Activated naive CD4-positive, alpha-beta T cell treated with anti-CD3 and anti-CD28 coated beads, Interleukin-2, amount 10 ng/mL, durations not matched to agents 7 days and 5 days (primary cell): ENCODE data around the gene ENTHD1.

Source experiments
- CTCF ChIA-PET: fragments of 350-600 bp; sonication (Branson Sonifier 250); formaldehyde crosslinking; loops from one replicate; lab custom pipeline; 2021; ENCODE audit warnings: antibody characterized with exemption; lab: Charles Lee
- DNase-seq: peaks from one replicate; pipeline ENCODE4 v3.0.0-alpha.2; 2020
- H3K27ac Mint-ChIP-seq: one replicate; pipeline ENCODE4 v1.8.0; 2021; ENCODE audit warnings: mild to moderate bottlenecking, moderate library complexity, mixed read lengths
- H3K27me3 Mint-ChIP-seq: one replicate; pipeline ENCODE4 v1.8.0; 2021; ENCODE audit warnings: mild to moderate bottlenecking, mixed read lengths
- H3K36me3 Mint-ChIP-seq: one replicate; pipeline ENCODE4 v1.8.0; 2021; ENCODE audit warnings: mixed read lengths
- H3K4me1 Mint-ChIP-seq: one replicate; pipeline ENCODE4 v1.8.0; 2021; ENCODE audit warnings: mixed read lengths
- H3K4me3 Mint-ChIP-seq: one replicate; pipeline ENCODE4 v1.8.0; 2021; ENCODE audit warnings: mild to moderate bottlenecking, moderate library complexity, mixed read lengths
- H3K9me3 Mint-ChIP-seq: one replicate; pipeline ENCODE4 v1.8.0; 2021; ENCODE audit warnings: mixed read lengths

Gene ENTHD1

DNA sequence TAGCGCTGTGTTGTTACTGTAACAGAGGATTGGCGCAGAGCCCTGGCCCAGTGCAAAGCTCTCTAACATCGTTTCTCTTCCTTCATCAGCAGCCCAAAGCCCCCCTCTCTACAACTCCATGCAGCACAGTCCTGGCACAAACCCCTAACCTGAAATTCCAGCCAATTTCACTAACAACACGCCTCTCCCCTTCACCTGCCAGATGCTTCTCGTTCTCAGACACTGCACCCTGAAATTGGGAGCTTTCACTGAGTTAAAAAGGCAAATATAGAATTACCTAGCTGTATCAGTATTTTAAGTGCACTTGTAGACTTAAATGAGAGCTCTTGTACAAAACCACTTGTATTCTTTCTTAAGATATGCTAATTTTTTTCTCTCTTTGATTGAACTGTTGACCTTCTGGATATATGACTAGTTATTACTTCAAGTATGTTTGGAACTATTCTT, 23.7 kb upstream of the ENTHD1 start:
- Mint-ChIP-seq H3K27me3 (no peaks in the 10 kb centered on the region), H3K27ac (peak overlapping the region; percentile 87), H3K4me3 (peak overlapping the region; percentile 64), H3K9me3 (no peaks in the 10 kb centered on the region), H3K36me3 (peaks cover 53% of the 10 kb centered on the region), H3K4me1 (peaks cover 93% of the 10 kb centered on the region)
- CTCF ChIA-PET = interaction anchor here (0.8 to 3.3 kb wide), 5 partner anchors 9 to 26 kb away, joined by 3 to 10 read pairs (median 7); no protein-coding TSS in a partner anchor
- no peak for DNase-seq

DNA sequence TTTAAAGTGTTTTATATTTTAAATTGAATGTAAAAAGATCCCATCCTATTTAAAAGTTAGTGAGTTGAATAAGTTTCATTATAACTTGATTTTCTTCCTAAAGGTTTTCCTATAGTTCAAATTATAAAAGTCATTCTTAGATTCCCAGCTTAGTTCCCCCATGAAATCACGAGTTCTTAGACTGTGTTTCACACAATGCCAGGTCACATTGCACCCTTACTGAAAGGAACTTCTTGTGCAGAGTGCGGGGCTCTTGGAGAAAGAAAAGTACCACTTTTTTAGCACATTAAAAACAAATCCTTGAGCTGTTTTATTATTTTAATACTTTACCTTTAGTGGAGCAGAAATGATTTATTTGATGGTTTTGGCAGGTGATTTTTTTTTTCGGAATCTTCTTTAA, 22.9 kb upstream of the ENTHD1 start:
- Mint-ChIP-seq H3K36me3 (peaks cover 52% of the 10 kb centered on the region), H3K4me1 (peaks cover 94% of the 10 kb centered on the region), H3K27me3 (no peaks in the 10 kb centered on the region), H3K9me3 (no peaks in the 10 kb centered on the region), H3K4me3 (no peak overlapping the region), H3K27ac (peak overlapping the region; percentile 87)
- DNase-seq = no peak
- CTCF ChIA-PET = interaction anchor here (0.8 to 3.3 kb wide), 6 partner anchors 10 to 108 kb away, joined by 3 to 10 read pairs (median 3); no protein-coding TSS in a partner anchor

DNA sequence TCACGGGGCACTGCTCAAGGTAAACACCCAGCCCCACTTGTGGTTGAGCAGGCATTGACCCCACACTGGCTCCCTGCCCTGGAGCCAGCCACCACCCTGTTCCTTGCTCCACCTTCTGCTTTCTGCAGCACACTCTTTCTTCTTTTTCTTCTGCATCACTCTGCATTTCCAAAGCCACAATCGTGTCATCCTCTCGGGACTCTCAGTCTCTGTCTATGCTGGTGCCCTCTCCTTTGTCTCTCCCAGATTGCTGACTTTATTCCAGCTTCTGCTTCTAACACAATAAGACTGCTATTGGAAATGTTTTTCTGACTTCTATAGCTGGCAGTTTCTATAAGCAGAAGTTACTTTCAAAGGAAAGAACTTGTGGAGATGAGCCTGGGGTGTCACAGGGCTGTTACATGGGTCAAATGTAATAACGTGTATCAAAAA, 21.8 kb upstream of the ENTHD1 start:
- no peak for DNase-seq
- Mint-ChIP-seq H3K9me3 (no peaks in the 10 kb centered on the region), H3K27me3 (no peaks in the 10 kb centered on the region), H3K4me3 (peak overlapping the region; percentile 46), H3K36me3 (peaks cover 56% of the 10 kb centered on the region), H3K4me1 (peaks cover 94% of the 10 kb centered on the region), H3K27ac (peak overlapping the region; percentile 87)
- CTCF ChIA-PET = interaction anchor here (0.9 to 3.3 kb wide), 2 partner anchors 9 to 18 kb away, joined by 3 to 10 read pairs; no protein-coding TSS in a partner anchor

DNA sequence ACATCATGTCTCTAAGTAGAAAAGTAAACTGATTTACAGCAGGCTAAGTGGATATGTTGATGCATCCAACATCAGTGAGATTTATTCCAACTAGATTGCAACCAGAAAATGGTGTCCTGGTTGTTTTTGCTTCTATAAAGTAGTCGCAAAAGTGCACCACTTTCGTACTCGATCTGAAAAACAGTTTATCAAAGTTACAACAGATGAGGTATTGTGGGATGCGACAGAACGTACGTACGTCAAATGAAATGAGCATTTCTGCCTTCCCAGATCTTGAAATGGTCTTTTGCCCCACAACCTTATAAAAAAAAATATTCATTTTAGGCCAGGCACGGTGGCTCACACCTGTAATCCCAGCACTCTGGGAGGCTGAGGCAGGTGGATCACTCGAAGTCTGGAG, 21.0 kb upstream of the ENTHD1 start:
- no peaks in the 10 kb centered on the region for H3K27me3 Mint-ChIP-seq
- peak overlapping the region; percentile 25 for H3K4me3 Mint-ChIP-seq
- CTCF ChIA-PET = no interaction called here
- H3K4me1 Mint-ChIP-seq = peaks cover 94% of the 10 kb centered on the region
- no peaks in the 10 kb centered on the region for H3K9me3 Mint-ChIP-seq
- H3K27ac Mint-ChIP-seq = peak overlapping the region; percentile 87
- no peak for DNase-seq
- H3K36me3 Mint-ChIP-seq = peaks cover 54% of the 10 kb centered on the region

DNA sequence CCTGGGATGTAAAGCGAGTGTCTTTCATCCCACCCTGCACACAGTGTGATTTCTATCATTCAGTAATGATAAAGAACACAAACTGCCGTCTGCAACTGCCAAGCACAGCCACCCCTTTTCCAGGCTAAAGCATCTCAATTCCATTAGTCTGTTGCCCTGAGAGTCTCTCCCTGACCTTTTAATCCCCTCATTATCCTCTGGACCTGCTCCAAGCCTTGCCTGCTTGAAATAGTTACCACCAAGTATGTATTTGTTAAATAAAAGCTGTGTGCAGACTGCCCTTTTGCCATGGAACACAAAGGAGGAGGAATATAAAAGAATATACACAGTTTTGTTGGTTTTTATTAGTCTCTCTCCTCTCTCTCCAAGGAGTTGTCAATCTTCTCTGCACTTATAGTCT, 20.3 kb upstream of the ENTHD1 start:
- H3K27me3 Mint-ChIP-seq = no peaks in the 10 kb centered on the region
- peak overlapping the region; percentile 10 for H3K4me3 Mint-ChIP-seq
- H3K4me1 Mint-ChIP-seq = peaks cover 97% of the 10 kb centered on the region
- no peaks in the 10 kb centered on the region for H3K9me3 Mint-ChIP-seq
- CTCF ChIA-PET = no interaction called here
- no peak for DNase-seq
- H3K27ac Mint-ChIP-seq = peak overlapping the region; percentile 87
- peaks cover 56% of the 10 kb centered on the region for H3K36me3 Mint-ChIP-seq

DNA sequence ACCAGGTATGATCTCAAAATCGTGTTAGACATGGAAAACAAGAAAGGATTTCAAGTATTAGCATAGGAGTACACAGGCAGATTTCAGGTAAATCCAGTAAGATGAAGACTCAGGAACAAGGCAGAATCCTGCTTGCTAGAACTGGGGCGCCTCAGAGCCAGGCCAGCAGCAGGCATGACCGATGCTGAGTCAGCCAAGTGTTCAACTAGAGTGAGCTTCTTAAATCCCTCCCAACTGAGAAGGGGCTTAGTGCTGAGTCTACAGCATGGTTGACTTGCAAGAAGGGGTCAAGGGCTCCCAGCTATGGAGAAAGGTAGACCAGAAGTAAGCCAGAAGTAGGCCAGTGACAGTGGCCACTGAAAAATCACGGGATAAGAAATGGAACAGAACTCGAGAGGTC, 19.8 kb upstream of the ENTHD1 start:
- no peaks in the 10 kb centered on the region for H3K9me3 Mint-ChIP-seq
- H3K27ac Mint-ChIP-seq = peak overlapping the region; percentile 77
- CTCF ChIA-PET = interaction anchor here (0.5 to 2.4 kb wide), 3 partner anchors 10 to 21 kb away, joined by 3 to 7 read pairs (median 3); no protein-coding TSS in a partner anchor
- peaks cover 97% of the 10 kb centered on the region for H3K4me1 Mint-ChIP-seq
- no peak for DNase-seq
- peaks cover 59% of the 10 kb centered on the region for H3K36me3 Mint-ChIP-seq
- peak overlapping the region; percentile 52 for H3K4me3 Mint-ChIP-seq
- no peaks in the 10 kb centered on the region for H3K27me3 Mint-ChIP-seq

DNA sequence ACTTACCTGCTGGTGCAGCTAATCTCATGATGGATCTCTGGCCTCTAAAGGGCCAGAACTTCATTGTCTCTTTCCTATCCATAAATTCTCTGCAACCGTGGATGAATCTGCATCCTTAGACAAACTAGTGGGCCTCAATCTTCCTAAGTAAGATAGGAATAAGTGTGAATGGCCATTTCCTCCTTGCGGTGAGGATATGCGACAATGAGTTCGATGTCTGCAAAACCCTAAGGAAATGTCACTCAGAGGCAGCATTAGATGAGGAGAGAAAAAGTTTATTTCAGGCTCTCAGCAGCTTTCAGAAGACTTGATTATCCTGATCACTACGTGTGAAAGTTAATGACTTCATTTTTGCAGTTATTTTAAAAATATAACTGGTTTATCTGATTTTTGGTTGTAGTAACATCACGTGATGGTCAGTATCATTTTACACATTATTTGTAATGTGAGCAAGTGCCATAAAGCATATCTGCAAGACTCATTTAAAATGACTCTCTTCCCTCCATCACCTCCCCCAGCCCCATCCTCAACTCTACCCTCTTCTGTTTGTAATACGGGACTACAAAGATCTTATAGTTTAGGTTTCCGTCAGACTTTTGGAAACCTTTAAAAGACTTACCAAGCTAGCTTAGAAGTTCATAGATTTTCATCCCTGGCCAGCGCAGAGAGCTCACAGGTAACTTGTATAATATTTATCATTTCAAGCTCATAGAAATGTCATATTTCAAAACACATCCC, 17.5 kb upstream of the ENTHD1 start:
- peak; percentile 26 for DNase-seq
- Mint-ChIP-seq H3K9me3 (no peaks in the 10 kb centered on the region), H3K4me1 (peaks cover 94% of the 10 kb centered on the region), H3K27me3 (no peaks in the 10 kb centered on the region), H3K36me3 (peaks cover 45% of the 10 kb centered on the region), H3K4me3 (peak overlapping the region; percentile 69), H3K27ac (peak overlapping the region; percentile 84)
- CTCF ChIA-PET = interaction anchor here (0.8 to 2.4 kb wide), 6 partner anchors 10 to 22 kb away, joined by 3 to 7 read pairs (median 4); no protein-coding TSS in a partner anchor

DNA sequence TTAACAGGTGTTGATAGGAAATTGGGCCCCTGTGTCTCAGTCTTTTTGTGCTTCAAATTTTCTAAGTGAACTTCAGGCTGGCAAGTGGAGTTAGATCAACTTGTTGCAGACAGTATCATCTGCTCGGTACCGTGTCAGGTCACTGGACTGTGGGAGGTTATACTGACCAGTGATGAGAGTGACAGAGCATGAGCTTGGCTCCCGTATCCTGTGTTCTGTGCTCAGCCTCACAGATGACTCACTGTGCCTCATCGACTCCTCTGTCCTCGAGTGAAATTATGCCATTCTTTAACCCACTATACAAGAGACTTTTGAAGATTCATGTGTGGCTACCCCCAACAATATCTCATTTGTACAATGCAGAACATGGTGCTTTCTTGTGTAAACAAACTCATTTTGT, 15.2 kb upstream of the ENTHD1 start:
- H3K27me3 Mint-ChIP-seq = no peaks in the 10 kb centered on the region
- H3K27ac Mint-ChIP-seq = peak overlapping the region; percentile 84

DNA sequence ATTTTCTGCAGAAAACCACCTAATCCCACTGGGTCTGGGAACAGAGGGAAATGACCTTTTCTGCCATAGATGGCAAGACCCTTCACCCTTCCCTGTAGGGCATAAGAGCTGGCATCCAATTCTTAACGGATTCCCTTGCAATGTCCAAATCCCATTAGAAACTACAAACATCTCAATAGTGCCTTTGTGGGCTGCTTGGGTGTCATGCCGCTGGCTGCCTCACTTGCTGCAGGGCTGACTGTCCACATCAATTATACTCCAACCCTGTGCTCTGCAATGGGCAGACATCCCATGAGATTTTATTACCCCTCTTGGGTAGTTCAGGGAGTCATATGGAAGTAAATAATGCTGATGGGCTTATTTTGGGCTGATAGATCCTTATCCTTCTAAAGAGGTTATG, 14.6 kb upstream of the ENTHD1 start:
- no peak for DNase-seq
- CTCF ChIA-PET = interaction anchor here (0.9 to 3.0 kb wide), 5 partner anchors 13 to 349 kb away, joined by 3 to 10 read pairs (median 5); no protein-coding TSS in a partner anchor
- H3K9me3 Mint-ChIP-seq = no peaks in the 10 kb centered on the region
- peak overlapping the region; percentile 84 for H3K27ac Mint-ChIP-seq
- H3K4me3 Mint-ChIP-seq = peak overlapping the region; percentile 94
- no peaks in the 10 kb centered on the region for H3K27me3 Mint-ChIP-seq
- H3K4me1 Mint-ChIP-seq = peaks cover 73% of the 10 kb centered on the region
- H3K36me3 Mint-ChIP-seq = peaks cover 51% of the 10 kb centered on the region

More for the DNA sequence above, 15.2 kb upstream of the ENTHD1 start:
- CTCF ChIA-PET = interaction anchor here (0.9 to 3.0 kb wide), 5 partner anchors 12 to 350 kb away, joined by 3 to 10 read pairs (median 5); no protein-coding TSS in a partner anchor
- H3K4me1 Mint-ChIP-seq = peaks cover 79% of the 10 kb centered on the region
- peak overlapping the region; percentile 94 for H3K4me3 Mint-ChIP-seq
- peak; percentile 47 for DNase-seq
- H3K9me3 Mint-ChIP-seq = no peaks in the 10 kb centered on the region
- H3K36me3 Mint-ChIP-seq = peaks cover 51% of the 10 kb centered on the region

DNA sequence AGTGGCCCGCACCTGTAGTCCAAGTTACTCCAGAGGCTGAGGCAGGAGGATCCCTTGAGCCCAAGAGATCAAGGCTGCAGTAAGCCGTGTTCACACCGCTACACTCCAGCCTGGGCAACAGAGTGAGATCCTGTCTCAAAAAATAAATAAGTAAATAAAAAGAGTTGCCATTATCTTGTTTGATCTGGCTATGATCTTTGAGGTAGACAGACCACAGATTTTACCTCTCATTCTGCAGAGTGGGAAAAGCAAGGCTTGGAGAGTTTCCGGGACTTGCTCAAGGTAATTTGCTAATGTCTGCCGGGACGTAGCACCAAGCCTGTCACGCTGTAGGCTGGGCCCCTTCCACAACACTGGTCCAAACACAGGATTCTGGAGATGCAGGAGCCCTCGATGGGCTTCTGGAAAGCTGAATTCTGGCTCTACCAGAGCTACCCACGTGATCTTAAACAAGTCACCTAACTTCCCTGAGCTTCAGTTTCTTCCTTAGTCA, 14.1 kb upstream of the ENTHD1 start:
- H3K36me3 Mint-ChIP-seq = peaks cover 55% of the 10 kb centered on the region
- H3K27ac Mint-ChIP-seq = peak overlapping the region; percentile 84
- peaks cover 69% of the 10 kb centered on the region for H3K4me1 Mint-ChIP-seq
- no peaks in the 10 kb centered on the region for H3K27me3 Mint-ChIP-seq
- DNase-seq = peak; percentile 46
- H3K9me3 Mint-ChIP-seq = no peaks in the 10 kb centered on the region
- CTCF ChIA-PET = interaction anchor here (0.9 to 3.0 kb wide), 5 partner anchors 9 to 26 kb away, joined by 3 to 10 read pairs (median 6); no protein-coding TSS in a partner anchor
- H3K4me3 Mint-ChIP-seq = peak overlapping the region; percentile 94

DNA sequence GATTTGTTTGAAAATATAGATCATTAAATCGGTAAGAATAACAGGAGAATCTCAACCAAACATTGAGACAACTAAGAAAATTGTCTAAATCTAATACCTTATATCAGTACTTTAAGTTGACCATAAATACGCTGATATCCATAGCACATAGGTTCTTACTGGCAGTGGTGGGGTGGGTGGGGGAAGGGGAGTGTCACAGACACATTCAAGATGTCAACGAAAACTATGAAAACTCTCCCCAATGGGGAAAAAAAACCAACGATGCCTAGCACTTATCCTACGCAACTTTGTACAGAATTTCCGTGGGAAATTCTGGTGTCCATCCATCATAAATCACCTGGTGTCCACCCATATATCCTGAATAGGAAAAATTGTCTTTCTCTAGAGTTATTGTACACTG, 13.5 kb upstream of the ENTHD1 start:
- Mint-ChIP-seq H3K36me3 (peaks cover 56% of the 10 kb centered on the region), H3K4me3 (peak overlapping the region; percentile 94), H3K27me3 (no peaks in the 10 kb centered on the region), H3K4me1 (peaks cover 63% of the 10 kb centered on the region), H3K27ac (peak overlapping the region; percentile 84), H3K9me3 (no peaks in the 10 kb centered on the region)
- DNase-seq = peak; percentile 50
- CTCF ChIA-PET = interaction anchor here (1.3 to 2.6 kb wide), 4 partner anchors 10 to 372 kb away, joined by 3 to 10 read pairs (median 5); no protein-coding TSS in a partner anchor

DNA sequence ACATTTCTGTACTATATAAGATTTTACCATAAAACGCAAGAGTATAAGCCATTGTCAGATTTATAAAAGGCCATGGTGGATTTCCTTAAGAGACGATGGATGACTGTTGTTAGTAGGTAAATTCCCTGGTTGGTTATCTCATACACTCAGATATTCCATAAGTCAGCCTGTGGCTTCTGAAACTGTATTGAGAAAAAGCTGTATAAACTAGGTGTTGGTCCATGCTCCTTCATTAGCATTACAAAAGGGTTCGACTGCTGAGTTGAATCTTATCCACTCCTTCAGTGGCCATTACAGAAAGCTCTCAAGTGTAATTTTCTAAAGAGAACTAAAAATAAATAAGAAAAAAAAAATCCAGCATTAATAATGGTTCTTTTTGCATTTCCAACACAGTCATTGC, 12.6 kb upstream of the ENTHD1 start:
- peak overlapping the region; percentile 94 for H3K4me3 Mint-ChIP-seq
- H3K27ac Mint-ChIP-seq = peak overlapping the region; percentile 84
- CTCF ChIA-PET = interaction anchor here (0.6 to 2.6 kb wide), 4 partner anchors 11 to 371 kb away, joined by 3 to 10 read pairs (median 4); no protein-coding TSS in a partner anchor

DNA sequence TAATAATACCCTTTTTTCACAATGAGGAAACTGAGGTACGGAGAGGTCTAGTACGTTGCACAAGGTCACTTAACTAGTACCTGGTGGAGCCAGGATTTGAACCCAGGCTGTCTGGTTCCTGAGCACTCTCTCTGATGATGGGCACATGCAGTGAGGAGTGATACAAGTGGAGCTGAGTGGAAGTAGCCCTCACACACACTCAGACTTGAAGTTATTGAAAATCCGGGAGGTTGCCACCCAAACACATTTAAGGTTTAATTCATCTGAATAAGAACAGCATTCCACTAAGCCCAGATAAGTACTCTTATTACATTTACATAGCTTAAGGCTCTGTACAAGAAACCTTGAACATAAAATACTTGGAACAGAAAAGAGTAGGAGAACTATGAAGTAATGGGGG, 12.1 kb upstream of the ENTHD1 start:
- no peak for DNase-seq
- Mint-ChIP-seq H3K27me3 (no peaks in the 10 kb centered on the region), H3K4me3 (peak overlapping the region; percentile 94), H3K36me3 (peaks cover 53% of the 10 kb centered on the region), H3K27ac (peak overlapping the region; percentile 84), H3K4me1 (peaks cover 50% of the 10 kb centered on the region), H3K9me3 (no peaks in the 10 kb centered on the region)
- CTCF ChIA-PET = interaction anchor here (0.6 to 2.6 kb wide), 4 partner anchors 11 to 371 kb away, joined by 3 to 10 read pairs (median 4); no protein-coding TSS in a partner anchor

More for the DNA sequence above, 12.6 kb upstream of the ENTHD1 start:
- Mint-ChIP-seq H3K4me1 (peaks cover 55% of the 10 kb centered on the region), H3K36me3 (peaks cover 58% of the 10 kb centered on the region), H3K27me3 (no peaks in the 10 kb centered on the region), H3K9me3 (no peaks in the 10 kb centered on the region)
- DNase-seq = no peak

DNA sequence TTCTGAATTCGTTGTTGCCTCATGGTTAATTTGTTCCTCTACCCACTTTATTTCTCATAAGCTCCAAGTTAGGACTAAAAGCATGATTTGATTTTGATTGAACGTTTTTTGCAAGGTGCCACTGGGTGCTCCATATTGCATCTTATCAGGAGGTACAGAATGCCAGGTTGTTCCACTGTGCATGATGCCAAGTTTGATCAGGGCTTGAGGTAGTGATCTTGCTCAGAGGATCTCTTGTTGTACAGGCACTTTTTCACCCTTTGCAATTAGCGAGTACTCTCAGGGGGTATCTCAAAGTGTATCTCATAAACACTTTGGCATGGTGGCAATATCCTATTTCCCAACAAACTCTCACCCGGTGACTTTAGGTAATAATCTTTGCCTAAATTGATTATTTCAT, 11.3 kb upstream of the ENTHD1 start:
- DNase-seq = no peak

More for the DNA sequence above, 11.3 kb upstream of the ENTHD1 start:
- peaks cover 49% of the 10 kb centered on the region for H3K36me3 Mint-ChIP-seq
- peak overlapping the region; percentile 84 for H3K27ac Mint-ChIP-seq
- no peaks in the 10 kb centered on the region for H3K9me3 Mint-ChIP-seq
- peaks cover 47% of the 10 kb centered on the region for H3K4me1 Mint-ChIP-seq
- no peaks in the 10 kb centered on the region for H3K27me3 Mint-ChIP-seq
- peak overlapping the region; percentile 94 for H3K4me3 Mint-ChIP-seq
- CTCF ChIA-PET = interaction anchor here (0.8 to 1.7 kb wide), 2 partner anchors 28 to 32 kb away, joined by 3 to 5 read pairs; no protein-coding TSS in a partner anchor
